ENCODE data around the gene CCDC201.

- TF ChIP-seq CTCF (IDR thresholded peaks at IDR 0.05; ENCODE audit: insufficient read depth, low read length, poor library complexity, severe bottlenecking) (no peak), EZH2phosphoT487 (conservative IDR thresholded peaks at IDR 0.05; ENCODE audit: low read length) (no peak)
Measured at GRCh38 chr7:45867471-45867870, 5.4 kb downstream of the CCDC201 start.
